Left colon (tissue), 2 donors: Measurements from ENCODE around the gene XCL1. TPM values are rescaled to one million over a fixed set of nuclear protein-coding genes. Genes with fewer than 3 reads are reported as not detected.
"Not testable (repeated sequence)": the region's sequence is repeated elsewhere in the genome, so short reads cannot be mapped to it uniquely, and the experiment has no call there.

Experiments
- ATAC-seq: fragments of 200-7000 bp; cut with Tn5 transposase; one replicate; pipeline ENCODE4 v1.9.1; 2020; ENCODE audit warnings: mild to moderate bottlenecking, moderate library complexity
- DNase-seq, 2 donors: peaks; one replicate each; pipeline ENCODE4 v3.0.0-alpha.2; 2020
- intact Hi-C, 2 donors: fragments of 100-400 bp; cut with DNase I in 1 of 2; cut with micrococcal nuclease in 1 of 2; formaldehyde crosslinking; loops; one replicate each; pipeline versions ENCODE4 v1.11.2 to v1.14.0; 2022; cut with DNase I, micrococcal nuclease
- total RNA-seq, 2 donors: library from RNA; stranded (reverse); fragmentation: NEBNext Ultra II Directional; extraction: Animal tissue kit (Norgen Biotek cat#: 25700); gene quantifications; one replicate each; pipeline ENCODE4 v1.2.1, GENCODE V29; 2021
- donor health status: DM: no; HTN: no; CAD: no.
- donor health status: DM: yes; HTN: yes; CAD: no.

XCL1 gene
- total RNA-seq, 2 donors from 2014 or later, result 0.24 TPM; not detected in 1

DNA sequence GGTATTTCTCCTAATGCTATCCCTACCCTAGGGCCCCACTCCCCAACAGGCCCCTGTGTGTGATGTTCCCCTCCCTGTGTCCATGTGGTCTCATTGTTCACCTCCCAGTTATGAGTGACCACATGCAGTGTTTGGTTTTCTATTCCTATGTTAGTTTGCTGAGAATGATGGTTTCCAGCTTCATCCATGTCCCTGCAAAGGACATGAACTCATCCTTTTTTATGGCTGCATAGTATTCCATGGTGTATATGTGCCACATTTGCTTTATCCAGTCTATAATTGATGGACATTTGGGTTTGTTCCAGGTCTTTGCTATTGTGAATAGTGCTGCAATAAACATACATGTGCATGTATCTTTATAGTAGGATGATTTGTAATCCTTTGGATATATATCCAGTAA is 19.0 kb downstream of the XCL1 start:
- intact Hi-C loops, result not testable (repeated sequence)

DNA sequence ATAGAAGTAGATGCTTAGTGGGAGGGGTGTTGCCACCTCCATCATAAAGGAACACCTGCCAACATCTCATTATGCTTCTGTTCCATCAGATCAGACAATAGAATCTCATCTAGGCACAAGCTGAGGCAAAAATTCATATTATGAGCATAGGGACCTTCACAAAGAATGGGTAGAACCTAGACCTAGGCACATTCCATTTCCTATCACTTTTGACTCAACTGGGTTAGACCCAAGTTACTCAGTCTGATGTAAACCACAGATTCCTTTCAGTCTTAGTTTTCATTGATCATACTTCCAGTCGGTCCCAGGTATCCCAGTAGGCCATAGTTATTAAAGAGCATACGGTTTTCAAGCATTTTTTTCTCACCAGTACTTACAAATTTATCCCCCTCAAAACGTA is 21.7 kb downstream of the XCL1 start:
- DNase-seq (no peak), ATAC-seq (no peak)
- intact Hi-C loops, result no loop called here

More for the DNA sequence above, 19.0 kb downstream of the XCL1 start:
- ATAC-seq, DNase-seq: not testable (repeated sequence)

DNA sequence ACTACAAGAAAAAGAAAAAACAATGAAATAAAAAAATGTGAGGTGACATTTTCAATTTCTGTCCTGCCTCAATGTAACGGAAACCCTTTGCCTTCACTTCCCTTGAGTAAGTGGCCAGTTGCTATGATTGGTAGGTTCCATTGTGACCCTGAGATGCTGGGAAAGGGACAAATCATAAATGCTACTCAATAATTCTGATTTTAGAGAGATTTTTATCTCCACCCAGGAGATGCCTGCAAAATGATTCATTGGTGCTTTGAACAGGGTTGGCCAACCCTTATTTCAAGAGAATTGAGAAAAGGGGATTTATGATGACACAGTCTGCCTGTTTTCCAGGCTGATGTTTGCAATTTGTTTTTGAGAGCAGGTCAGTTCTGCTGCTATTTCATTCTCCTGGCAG is 22.5 kb downstream of the XCL1 start:
- intact Hi-C loops, result no loop called here
- no peak for DNase-seq
- ATAC-seq, result no peak

DNA sequence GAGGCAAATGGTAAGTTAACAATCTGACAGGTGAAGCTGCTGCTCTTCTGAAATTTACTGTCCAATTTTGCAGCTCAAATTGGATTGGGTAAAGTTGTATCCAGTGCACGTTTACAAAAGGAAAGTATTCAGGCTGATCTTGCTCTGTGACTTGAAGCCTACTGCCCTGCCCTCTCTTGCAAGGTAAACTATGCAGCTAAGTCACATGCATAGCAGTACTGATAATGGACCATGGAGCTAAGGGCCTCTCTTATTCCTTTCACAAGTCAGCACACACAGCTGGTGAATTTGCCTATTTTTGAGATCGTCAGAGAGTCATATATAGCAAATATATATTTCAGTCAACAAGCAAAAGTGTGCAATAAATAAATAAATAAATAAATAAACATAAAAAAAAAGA is 23.2 kb downstream of the XCL1 start:
- peak; percentile 61 for ATAC-seq
- no peak for DNase-seq
- intact Hi-C loops, result loop anchor here in 1 of 2 donors (10.0 kb wide), 1 partner anchor 535 kb away; no protein-coding TSS in a partner anchor

DNA sequence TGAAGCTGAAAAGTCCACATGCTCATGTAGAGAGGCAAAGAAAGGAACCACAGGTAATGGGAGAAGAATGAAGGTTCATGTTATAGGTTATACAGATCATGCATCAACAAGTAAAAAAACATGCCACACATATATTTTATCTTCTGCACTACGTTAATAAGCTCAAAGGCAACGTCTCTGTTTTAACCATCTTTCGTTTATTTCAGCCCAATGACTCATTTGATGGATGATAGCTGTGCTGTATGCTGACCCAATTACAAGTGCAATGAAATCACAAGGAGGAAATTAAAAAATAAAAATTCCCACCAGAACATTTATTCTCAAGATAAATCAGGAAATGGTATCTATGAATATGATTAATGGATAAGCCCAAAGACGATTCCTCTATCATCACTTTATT is 24.6 kb downstream of the XCL1 start:
- ATAC-seq (no peak), DNase-seq (no peak)
- intact Hi-C loops, result loop anchor here in 1 of 2 donors (10.0 kb wide), 1 partner anchor 534 kb away; no protein-coding TSS in a partner anchor

DNA sequence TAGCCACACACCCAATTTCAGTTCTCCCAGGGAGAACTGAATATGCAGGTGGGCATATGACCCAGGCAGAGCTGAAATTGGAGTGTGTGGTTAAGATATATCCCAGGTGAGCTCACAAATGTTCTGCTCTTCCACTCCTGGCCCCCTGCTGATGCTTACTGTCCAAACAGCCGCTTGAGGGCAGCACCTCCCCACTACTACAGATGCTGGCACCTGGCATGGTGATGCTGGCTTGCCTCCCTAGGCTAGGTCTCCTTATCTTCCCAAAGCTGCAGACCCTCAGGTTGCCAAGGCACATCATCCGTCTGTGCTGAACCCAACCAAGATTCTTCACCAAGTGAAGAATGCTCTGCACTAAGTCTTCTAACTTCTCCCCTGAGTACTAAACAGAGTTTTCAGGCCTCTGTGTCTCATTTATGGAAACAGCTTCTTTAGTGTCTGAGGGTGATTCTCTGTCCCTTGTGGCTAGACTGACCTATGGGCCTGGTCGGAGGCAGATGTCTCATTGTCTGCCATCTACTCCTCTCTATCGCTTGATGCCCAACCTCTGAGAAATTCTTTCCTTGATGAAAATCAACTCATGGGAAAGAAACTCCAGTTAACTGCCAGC is 27.2 kb downstream of the XCL1 start:
- peak; percentile 96 for ATAC-seq
- intact Hi-C loops, result loop anchor here in 1 of 2 donors (2.0 to 10.0 kb wide), 2 partner anchors 531 to 745 kb away; no protein-coding TSS in a partner anchor
- peak; percentile 66 to 86 for DNase-seq

DNA sequence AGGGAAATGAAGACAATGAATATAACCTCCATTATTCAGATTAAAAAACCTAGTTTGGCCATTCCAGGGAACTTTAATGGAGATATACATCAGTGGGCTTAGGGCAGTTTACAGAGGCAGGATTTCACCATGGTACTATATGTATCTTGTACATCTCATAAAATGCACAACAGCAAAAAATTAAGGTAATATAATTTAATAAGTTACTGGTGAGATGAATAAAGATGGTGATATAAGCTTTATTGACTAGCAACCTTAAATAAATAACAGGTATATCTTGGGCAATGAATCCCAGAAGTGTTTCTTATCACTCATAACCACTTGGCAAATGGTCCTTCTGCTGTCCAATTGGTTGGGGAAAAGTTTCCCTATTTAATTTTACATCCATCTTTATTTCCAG is 29.0 kb downstream of the XCL1 start:
- intact Hi-C loops, result loop anchor here in 1 of 2 donors (2.0 to 10.0 kb wide), 2 partner anchors 529 to 743 kb away; no protein-coding TSS in a partner anchor

DNA sequence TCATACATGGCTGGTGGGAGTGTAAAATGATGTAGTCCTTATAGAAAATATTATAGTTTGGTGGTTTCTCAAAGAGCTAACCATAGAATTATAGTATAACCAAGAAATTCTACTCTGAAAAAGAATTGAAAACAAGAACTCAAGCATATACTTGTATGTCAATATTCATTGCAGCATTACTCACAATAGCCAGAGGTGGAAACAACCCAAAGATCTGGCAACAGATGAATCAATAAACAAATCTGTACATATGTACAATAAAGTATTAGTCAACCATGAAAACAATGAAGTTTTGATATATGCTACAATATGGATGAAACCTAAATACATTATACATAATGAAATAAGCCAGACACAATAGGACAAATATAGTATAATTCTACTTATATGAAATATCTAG is 29.7 kb downstream of the XCL1 start:
- DNase-seq, result no peak
- intact Hi-C loops, result loop anchor here in 1 of 2 donors (10.0 kb wide), 1 partner anchor 529 kb away; no protein-coding TSS in a partner anchor
- no peak for ATAC-seq

More for the DNA sequence above, 29.0 kb downstream of the XCL1 start:
- ATAC-seq (peak; percentile 59), DNase-seq (no peak)

DNA sequence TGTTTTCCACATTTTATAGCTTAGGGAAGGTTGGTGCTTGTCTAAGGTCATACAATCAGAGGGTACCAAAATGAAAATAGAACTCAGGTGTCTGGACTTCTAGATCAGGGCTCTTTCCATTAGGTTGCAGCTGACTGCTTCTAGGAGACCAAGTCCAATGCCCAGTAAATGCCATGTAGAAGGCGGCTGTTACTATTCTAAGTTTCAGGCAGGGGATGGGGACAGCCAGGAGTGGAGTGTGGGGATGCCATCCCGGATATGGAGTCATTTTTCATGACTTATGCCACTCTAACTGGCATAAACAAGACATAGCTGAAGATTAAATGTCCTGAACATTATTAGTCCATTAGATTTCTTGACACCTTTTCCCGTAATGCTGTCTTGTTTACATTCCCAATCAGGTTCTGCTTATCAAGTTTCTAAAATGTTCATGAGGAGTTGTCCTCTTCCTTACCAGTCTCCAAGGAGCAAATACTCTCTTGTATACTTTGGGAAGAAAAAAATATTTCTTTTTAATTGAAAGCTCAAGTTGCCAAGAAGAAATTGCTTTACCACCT is 31.5 kb downstream of the XCL1 start:
- intact Hi-C loops, result loop anchor here in 1 of 2 donors (10.0 kb wide), 1 partner anchor 527 kb away; no protein-coding TSS in a partner anchor
- ATAC-seq (no peak), DNase-seq (no peak)

DNA sequence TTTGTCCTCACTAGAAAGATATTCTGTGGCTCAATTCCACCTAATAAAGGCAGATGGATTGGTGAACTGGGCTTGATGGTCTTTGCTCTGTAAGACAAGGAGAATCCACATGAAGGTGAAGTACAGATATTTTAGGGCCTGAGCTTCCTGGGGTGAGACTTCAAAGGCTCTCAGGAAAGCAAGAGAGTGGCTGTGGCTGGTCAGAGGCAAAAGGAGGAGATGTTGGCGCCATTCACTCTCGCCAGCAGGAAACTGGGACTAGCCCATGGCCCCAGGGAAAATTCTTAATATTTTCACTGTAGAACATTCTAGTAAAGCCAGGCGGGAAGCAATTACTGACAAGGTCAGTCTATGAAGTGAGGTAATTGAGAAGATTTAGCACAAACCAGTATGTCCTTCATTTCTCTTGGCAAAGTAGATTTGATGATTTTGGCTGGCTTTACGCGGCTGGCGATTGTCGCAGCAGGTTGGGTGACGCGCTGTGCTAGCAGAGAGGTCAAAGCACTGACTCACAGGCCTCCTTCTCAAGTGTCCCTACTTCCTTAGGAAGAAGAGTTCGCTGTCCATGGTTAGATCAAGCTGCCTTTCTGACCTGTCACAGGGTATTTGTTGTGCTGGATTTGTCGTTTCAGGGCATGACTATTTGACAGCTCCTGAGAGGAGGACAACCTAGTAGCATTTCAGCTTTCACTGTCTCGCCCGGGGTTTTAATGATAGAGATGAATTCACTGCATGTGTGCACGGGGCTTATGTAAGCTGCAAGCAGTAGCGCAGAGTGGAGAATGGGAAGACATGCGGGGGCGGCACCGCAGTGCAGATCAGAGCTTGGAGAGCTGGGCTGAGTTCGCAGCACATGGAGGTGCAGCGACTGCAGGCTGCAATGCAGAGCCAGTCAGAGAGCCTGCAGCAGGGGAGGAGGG is 32.7 kb downstream of the XCL1 start:
- intact Hi-C loops, result loop anchor here in 1 of 2 donors (10.0 kb wide), 1 partner anchor 526 kb away; no protein-coding TSS in a partner anchor
- ATAC-seq, result no peak
- DNase-seq, result no peak

DNA sequence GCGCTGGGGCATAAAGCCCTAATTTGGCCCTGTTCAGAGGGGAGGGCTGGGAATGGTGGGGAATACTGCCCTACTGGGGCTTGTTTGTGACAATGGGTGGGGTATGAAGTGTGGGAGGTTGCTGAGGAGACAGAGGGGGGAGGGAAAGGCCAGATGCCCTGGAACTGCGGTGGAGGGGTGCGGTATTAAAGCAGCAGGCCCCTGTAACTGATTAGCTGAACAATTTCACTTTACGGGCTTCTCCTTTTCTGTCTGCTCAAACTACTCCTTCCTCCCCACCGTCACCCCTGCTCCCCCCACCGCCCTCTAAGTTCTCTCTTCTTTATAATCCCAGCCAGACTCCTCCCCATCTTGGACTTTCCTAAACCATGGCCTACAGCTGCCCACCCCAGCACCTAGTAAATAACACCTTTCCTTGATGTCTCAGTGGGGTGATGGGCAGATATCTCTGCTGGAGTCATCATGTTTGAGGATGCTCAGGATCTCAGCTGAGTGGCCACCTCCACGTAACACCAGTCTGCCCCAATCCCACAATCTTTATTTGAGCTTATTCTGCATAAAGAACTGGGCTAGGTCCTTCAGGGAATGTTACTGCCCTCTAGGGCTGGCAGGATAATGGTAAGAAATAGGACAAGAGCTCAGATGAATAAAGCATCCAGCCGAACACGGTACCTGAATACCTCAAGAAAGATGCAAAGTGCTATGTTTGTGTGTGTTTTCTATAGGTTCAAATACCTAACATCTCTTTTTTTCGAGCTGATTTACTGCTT is 33.5 kb downstream of the XCL1 start:
- intact Hi-C loops, result loop anchor here in 1 of 2 donors (10.0 kb wide), 1 partner anchor 525 kb away; no protein-coding TSS in a partner anchor
- ATAC-seq, result no peak

DNA sequence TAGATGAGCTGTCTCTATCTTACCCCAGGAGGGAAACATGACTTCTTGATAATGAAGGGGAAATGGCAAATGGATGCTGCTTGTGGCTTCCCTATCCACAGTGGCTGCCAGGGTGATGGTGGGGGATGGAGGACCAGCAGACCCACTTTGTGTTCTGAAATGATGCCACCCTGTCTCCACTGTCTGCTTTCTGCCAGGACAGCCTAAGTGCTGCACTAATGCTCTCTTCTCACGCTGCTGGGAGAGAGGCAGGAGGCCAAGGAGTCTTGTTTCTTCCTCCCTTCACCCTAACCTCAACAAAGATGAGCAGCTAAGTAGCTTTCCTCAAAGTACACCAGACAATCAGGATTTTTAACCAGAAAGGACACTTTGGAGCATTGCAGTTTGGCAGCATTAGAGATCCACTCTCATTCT is 36.6 kb downstream of the XCL1 start:
- DNase-seq, result no peak
- no peak for ATAC-seq
- intact Hi-C loops, result no loop called here

More for the DNA sequence above, 33.5 kb downstream of the XCL1 start:
- no peak for DNase-seq

DNA sequence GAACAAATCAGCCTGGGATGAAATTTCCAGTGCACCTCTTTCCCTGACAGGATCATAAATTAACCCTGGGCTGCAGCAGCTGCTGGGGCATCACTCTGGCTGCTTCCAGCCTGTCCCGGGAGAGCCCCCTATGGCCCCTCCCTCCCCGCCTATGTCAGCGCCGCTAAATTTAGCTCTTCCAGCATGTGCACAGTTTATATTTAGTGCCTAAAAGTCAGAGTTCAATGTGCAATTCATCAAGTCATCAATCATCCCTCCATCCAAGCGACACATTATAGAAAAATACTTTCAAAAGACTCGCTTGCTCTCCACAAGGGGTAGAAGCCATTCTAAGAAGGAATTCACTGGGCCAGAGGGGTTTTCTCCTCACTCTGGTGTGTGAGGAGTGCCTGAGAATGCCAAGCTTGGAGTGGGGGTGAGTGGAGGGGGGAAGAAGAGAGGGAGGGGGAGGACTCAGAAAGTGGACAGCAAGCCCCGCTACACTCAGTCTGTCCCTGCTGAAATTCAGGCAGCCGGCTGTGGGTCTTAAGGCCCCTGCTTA is 37.4 kb downstream of the XCL1 start:
- DNase-seq (no peak), ATAC-seq (no peak)
- intact Hi-C loops, result no loop called here

DNA sequence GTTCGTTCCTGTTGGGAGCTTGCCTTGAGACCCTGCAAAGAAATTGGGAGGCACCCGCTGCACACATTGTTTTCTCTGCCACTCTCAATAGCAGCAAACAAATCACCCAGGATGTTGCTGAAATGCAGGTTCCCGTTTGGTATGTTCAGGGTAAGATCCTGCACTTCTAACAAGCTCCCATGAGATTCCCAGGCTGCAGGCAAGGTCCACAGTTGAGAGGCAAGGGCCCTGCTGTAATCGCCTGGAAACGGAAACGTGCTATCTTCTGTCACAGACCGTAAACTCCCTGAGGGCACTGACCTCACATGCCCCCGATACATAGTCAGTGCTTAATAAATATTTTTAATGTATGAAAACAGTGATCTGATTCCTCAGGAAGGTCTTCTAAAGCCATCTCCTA is 37.8 kb downstream of the XCL1 start:
- intact Hi-C loops, result no loop called here
- ATAC-seq (no peak), DNase-seq (no peak)

DNA sequence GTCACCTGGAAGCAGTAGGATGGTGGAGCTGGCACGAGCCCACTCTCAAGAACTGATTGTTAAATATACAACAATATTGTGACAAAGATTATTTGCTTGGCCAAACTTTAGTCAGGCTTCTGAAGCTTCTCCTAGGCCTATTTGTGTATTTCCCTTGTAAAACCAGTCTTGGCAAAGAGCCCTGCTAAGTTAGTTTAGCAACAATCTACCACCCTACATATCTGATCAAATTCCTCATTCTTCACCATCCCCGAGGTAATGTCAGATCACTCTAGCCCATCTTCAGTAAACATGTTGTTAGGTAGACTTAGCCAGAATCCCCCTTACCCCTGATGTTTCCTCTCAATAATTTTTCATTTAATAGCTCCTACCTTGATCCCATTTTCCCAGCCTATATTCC is 39.6 kb downstream of the XCL1 start:
- intact Hi-C loops, result no loop called here
- no peak for DNase-seq
- ATAC-seq, result no peak

DNA sequence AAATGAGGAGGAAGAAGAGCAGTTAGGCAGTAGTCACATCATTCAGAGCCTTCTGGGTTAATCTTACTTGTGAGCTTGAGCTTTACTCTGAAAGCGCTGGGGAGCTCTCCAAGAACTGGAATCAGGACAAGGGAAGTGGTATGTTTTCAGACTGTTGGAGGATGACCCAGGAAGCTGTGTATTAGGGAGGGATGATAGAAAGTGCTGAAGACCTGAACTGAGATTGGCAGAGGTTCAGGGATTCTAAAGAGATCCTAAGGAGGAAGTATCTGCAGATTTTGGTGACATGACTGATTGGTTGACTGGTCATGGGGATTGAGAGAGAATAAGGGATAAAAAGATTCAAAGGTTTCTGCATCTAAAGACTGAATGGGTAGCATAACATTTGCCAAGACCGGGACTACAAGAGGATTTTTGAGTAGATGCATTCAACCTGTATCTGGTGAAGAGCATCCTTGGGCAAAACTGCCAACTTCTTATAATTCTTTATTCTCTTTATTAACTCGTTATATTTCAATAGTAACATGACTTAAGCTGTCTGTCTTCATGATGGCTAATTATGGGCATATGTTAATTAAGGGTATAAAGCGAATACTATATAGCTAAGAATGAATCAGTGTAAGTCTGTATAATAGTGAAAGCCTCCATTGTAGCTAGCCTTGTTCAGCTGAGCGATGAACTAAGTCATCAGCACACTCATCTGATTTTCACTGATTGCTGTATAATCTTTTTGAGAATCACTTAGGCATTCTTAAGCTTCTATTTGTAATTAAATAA is 41.8 kb downstream of the XCL1 start:
- intact Hi-C loops, result no loop called here
- ATAC-seq (no peak), DNase-seq (no peak)

DNA sequence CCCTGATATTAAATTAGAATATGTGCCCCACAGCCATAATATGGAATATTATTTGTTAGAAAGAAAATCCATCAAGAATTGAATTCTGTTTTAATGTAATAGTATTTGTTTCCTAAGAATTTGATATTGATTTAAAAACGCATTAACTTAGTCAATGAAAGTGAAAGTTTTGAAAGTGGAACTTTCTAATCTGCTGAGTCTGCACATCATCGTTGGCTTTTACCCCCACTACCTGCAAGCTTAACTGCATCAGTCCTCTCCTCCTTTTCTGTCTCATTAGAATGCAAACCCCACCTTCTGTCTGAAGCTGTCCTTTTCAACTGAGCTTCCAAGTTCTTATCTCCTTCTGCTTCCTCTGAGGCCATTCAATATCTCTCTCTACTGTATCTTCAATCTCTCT is 42.5 kb downstream of the XCL1 start:
- DNase-seq, result no peak
- intact Hi-C loops, result no loop called here
- no peak for ATAC-seq

DNA sequence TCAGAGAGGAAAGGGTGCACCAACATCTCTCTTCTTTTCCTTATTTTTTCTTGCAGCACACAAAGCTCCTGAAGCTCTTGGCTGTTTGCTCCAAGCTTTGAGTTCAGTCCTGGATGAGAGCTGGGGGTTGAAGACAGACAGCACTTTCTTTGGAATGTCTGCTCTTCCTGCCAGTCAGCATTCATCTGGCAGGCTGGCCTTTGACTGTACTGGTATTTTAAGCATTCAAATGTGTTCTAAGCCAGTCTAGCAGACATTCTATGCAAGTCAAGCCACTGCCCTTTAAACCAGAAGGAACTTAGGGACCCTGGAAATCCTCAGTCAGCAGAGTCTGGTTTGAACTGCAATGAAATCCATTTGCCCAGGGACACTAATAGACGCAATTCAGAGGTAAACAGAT is 45.0 kb downstream of the XCL1 start:
- no peak for ATAC-seq
- intact Hi-C loops, result no loop called here
- no peak for DNase-seq
